K562 (cell line): ENCODE measurements around the gene SLIT2. TPM values are rescaled to one million over a fixed set of nuclear protein-coding genes. Genes with fewer than 3 reads are reported as not detected.
A peak's percentile ranks its signal among the peaks of the same experiment; 100 is the strongest.

Source experiments
- ATAC-seq: fragments of 200-7000 bp; cut with Tn5 transposase; 3 replicates; pipeline ENCODE4 v1.9.1; 2020; ENCODE audit warnings: moderate library complexity
- BruUV-seq: library from RNA; stranded (reverse); fragments of 400-500 nt; replicated peaks from 2 replicates; lab custom pipeline; 2021; lab: Mats Ljungman, UMichigan
- CTCF ChIA-PET: fragments of 300-600 bp; formaldehyde crosslinking; extraction: SDS; loops from one replicate; lab custom pipeline; 2021; ENCODE audit warnings: low intra/inter-chr PET ratio; lab: Yijun Ruan, JAX
- POLR2A ChIA-PET: fragments of 300-600, 350-650 bp; sonication (Branson Sonifier 250); formaldehyde crosslinking; extraction: SDS; loops from one replicate; lab custom pipeline; 2021; ENCODE audit warnings: antibody characterized with exemption, inconsistent platforms; lab: Yijun Ruan, JAX
- DNase-seq, 4 experiments: peaks; one replicate each; pipeline versions ENCODE4 v3.0.0 to v3.0.0-alpha.2; 2011 to 2018; ENCODE audit warnings: low spot score in 3 of 4, mixed read lengths in 3 of 4; ENCODE audit errors: extremely low read depth in 1 of 4
- FAIRE-seq: peaks from 2 replicates; lab custom pipeline; 2011; peaks lifted over from hg19 to GRCh38; lab: Jason Lieb, UNC
- H2AFZ ChIP-seq: 2 replicates; pipeline ENCODE4 v1.6.0; 2011; ENCODE audit warnings: low read depth, low read length, control low read depth, inconsistent platforms
- H3K27ac ChIP-seq: fragments of 200-600 bp; 3 replicates; pipeline ENCODE4 v1.8.0; 2011; ENCODE audit warnings: low read depth, mild to moderate bottlenecking, control low read depth, inconsistent platforms, low read length, moderate library complexity, mixed read lengths; ENCODE audit errors: extremely low read depth
- H3K27me3 ChIP-seq, 2 experiments: fragments of 300-600 bp in 1 of 2; 2 replicates in 1 of 2; 3 replicates in 1 of 2; pipeline versions ENCODE4 v1.6.0 to v1.8.0; 2011; ENCODE audit warnings: inconsistent platforms in 2 of 2, low read length in 2 of 2, mild to moderate bottlenecking in 1 of 2, mixed read lengths in 1 of 2, moderate library complexity in 1 of 2; ENCODE audit not compliant: control insufficient read depth in 2 of 2, insufficient read depth in 2 of 2
- H3K36me3 ChIP-seq: fragments of 300-600 bp; 3 replicates; pipeline ENCODE4 v1.8.0; 2011; ENCODE audit warnings: mild to moderate bottlenecking, low read length, inconsistent platforms; ENCODE audit not compliant: control insufficient read depth, insufficient read depth
- H3K4me1 ChIP-seq, 2 experiments: fragments of 200-600 bp in 1 of 2; replicated peaks in 1 of 2; 2 replicates in 1 of 2; 3 replicates in 1 of 2; pipeline versions ENCODE4 v1.5.1 to v1.8.0; 2011; ENCODE audit warnings: inconsistent platforms in 2 of 2, low read length in 2 of 2, mild to moderate bottlenecking in 1 of 2, mixed read lengths in 1 of 2, moderate library complexity in 1 of 2; ENCODE audit not compliant: control insufficient read depth in 2 of 2, insufficient read depth in 2 of 2
- H3K4me2 ChIP-seq: 2 replicates; pipeline ENCODE4 v1.6.1; 2011; ENCODE audit warnings: low read length, control low read depth, inconsistent platforms, mixed read lengths; ENCODE audit not compliant: insufficient read depth
- H3K4me3 ChIP-seq: fragments of 200-600 bp; sonication (generic), shearing (Covaris generic); 2 replicates; pipeline ENCODE4 v1.5.1; 2016; ENCODE audit warnings: control low read depth, inconsistent platforms
- H3K79me2 ChIP-seq: fragments of 200-600 bp; 3 replicates; pipeline ENCODE4 v1.8.0; 2011; ENCODE audit warnings: low read length, inconsistent platforms; ENCODE audit not compliant: control insufficient read depth, insufficient read depth
- H3K9ac ChIP-seq, 2 experiments: 2 replicates each; pipeline versions ENCODE4 v1.6.0 to v1.6.1; 2011; ENCODE audit warnings: low read depth in 2 of 2, low read length in 2 of 2, control low read depth in 1 of 2, inconsistent platforms in 1 of 2, mild to moderate bottlenecking in 1 of 2, mixed read lengths in 1 of 2; ENCODE audit not compliant: insufficient read depth in 1 of 2
- H3K9me1 ChIP-seq: one replicate; pipeline ENCODE4 v1.6.0; 2011; ENCODE audit warnings: inconsistent platforms, mild to moderate bottlenecking, low read length, moderate library complexity; ENCODE audit not compliant: control insufficient read depth, insufficient read depth
- H3K9me3 ChIP-seq: replicated peaks from 2 replicates; pipeline ENCODE4 v1.5.1; 2011; ENCODE audit warnings: low read depth, low read length, inconsistent platforms; ENCODE audit not compliant: control insufficient read depth, insufficient read depth
- H4K20me1 ChIP-seq: replicated peaks from 2 replicates; pipeline ENCODE4 v1.6.1; 2011; ENCODE audit warnings: low read length, inconsistent platforms, mixed read lengths; ENCODE audit not compliant: control insufficient read depth, insufficient read depth
- CTCF ChIP-seq, 3 experiments: IDR thresholded peaks in 2 of 3; conservative IDR thresholded peaks in 1 of 3; 2 replicates each; pipeline ENCODE4 v1.5.1; 2011 to 2012; ENCODE audit warnings: low read length in 3 of 3, mild to moderate bottlenecking in 3 of 3, control low read depth in 2 of 3, improper control_type of control experiment in 1 of 3, inconsistent platforms in 1 of 3, low read depth in 1 of 3, mixed read lengths in 1 of 3, moderate library complexity in 1 of 3; ENCODE audit not compliant: insufficient read depth in 2 of 3
- CTCFL ChIP-seq: IDR thresholded peaks from 2 replicates; pipeline ENCODE4 v1.6.1; 2011; ENCODE audit warnings: borderline replicate concordance, low read depth, mild to moderate bottlenecking, moderate library complexity, low read length; ENCODE audit not compliant: insufficient read depth, poor library complexity, severe bottlenecking
- MAZ ChIP-seq, 2 experiments: fragments of 450-650 bp in 1 of 2; sonication (generic) in 1 of 2; formaldehyde crosslinking; IDR thresholded peaks in 1 of 2; conservative IDR thresholded peaks in 1 of 2; 2 replicates each; pipeline versions ENCODE4 v1.4.0 to v1.5.0; 2020; ENCODE audit warnings: mild to moderate bottlenecking in 1 of 2, missing genetic modification reagents in 1 of 2
- whole genome bisulfite sequencing: fragments of 100-300 bp; shearing (Covaris generic); methylation state at CpG from one replicate; pipeline ENCODE4 v1.1.6; 2016; ENCODE audit warnings: low coverage, mixed read lengths; ENCODE audit not compliant: insufficient coverage; ENCODE audit errors: missing lambda C conversion rate; 5-methylcytosine and 5-hydroxymethylcytosine counted together
- in situ Hi-C: fragments of 300-500 bp; cut with MboI; formaldehyde crosslinking; loops from 4 replicates; pipeline ENCODE4 v1.15.0; 2018; ENCODE audit warnings: inconsistent platforms, mixed read lengths
- intact Hi-C: fragments of 100-400 bp; cut with micrococcal nuclease; formaldehyde crosslinking; loops from 2 replicates; pipeline ENCODE4 v1.14.2; 2022
- polyA plus RNA-seq, 8 experiments: library from polyadenylated mRNA; depleted of rRNA in 4 of 8; stranded (reverse) in 5 of 8; unstranded in 3 of 8; fragments of >200 nt; fragmentation: Nextera tagmentation in 2 of 8; fragmentation: Illumina TruSeq in 1 of 8; extraction: Ambion mirVana in 2 of 8; extraction: Trizol in 1 of 8; gene quantifications; 2 replicates each; pipeline versions ENCODE4 v1.2.1 to v1.2.3, GENCODE V29; 2011 to 2014; ENCODE audit warnings: inconsistent platforms in 1 of 8, missing spikeins in 1 of 8
- total RNA-seq, 7 experiments: library from RNA; depleted of rRNA in 6 of 7; stranded (reverse); fragments of >200 nt in 6 of 7; fragmentation: Illumina TruSeq in 2 of 7; extraction: Trizol in 2 of 7; gene quantifications; 2 replicates each; pipeline versions ENCODE4 v1.2.1 to v1.2.3, GENCODE V29; 2011 to 2021; ENCODE audit warnings: low replicate concordance in 1 of 7

The SLIT2 gene
- total and polyA plus RNA-seq, 9 of the 15 experiments (the other 6 are each of a cell fraction or from before 2014, with no cell fraction given), result 1.8 to 8.1 (median 4.1) TPM

GRCh38 chr4:20299515-20299914 is 47.8 kb downstream of the SLIT2 start:
- Histone ChIP-seq H2AFZ (no peak overlapping the region), H4K20me1 (no peaks in the 10 kb centered on the region)
- in situ Hi-C loops, result no loop called here

More at GRCh38 chr4:20299515-20299914, 47.8 kb downstream of the SLIT2 start:
- ChIA-PET CTCF (interaction anchor here (0.8 kb wide), 1 partner anchor 386 kb away, joined by 5 read pairs; no protein-coding TSS in a partner anchor), POLR2A (no interaction called here)
- peak in 2 of 4 experiments; percentile 8 to 13 for DNase-seq
- H3K36me3 ChIP-seq, result no peaks in the 10 kb centered on the region
- no TSS peak for BruUV-seq
- H3K79me2 ChIP-seq, result no peaks in the 10 kb centered on the region
- no peak overlapping the region for H3K4me3 ChIP-seq
- H3K4me1 ChIP-seq, result no peaks in the 10 kb centered on the region
- no peak overlapping the region for H3K9ac ChIP-seq
- H3K27ac ChIP-seq, result no peak overlapping the region
- ATAC-seq, result no peak
- TF ChIP-seq CTCFL (peak; percentile 7), CTCF (IDR thresholded peaks at IDR 0.05 in 2 of 3, conservative IDR thresholded peaks at IDR 0.05 in 1 of 3; ENCODE audit: insufficient read depth in 2 of 3, low read depth in 1 of 3, low read length in 3 of 3) (peak in 1 of 3 experiments; percentile 24; a peak in 1 of 6 replicates), MAZ (CRISPR knock-in tag; conservative IDR thresholded peaks at IDR 0.05 in 1 of 2, IDR thresholded peaks at IDR 0.05 in 1 of 2) (no peak)
- no peaks in the 10 kb centered on the region for H3K9me1 ChIP-seq
- no peaks in the 10 kb centered on the region for H3K27me3 ChIP-seq
- H3K4me2 ChIP-seq, result no peak overlapping the region
- intact Hi-C loops, result loop anchor here (10.0 kb wide), 2 partner anchors 385 to 1465 kb away; no protein-coding TSS in a partner anchor
- 2% methylated on average over 3 of the region's 3 CpGs for WGBS
- FAIRE-seq, result no peak
- no peaks in the 10 kb centered on the region for H3K9me3 ChIP-seq
